GM19324 (cell line): ENCODE results near the gene ALDH3B2.
A peak's percentile ranks its signal among the peaks of the same experiment; 100 is the strongest.
"Not testable (repeated sequence)": the region's sequence is repeated elsewhere in the genome, so short reads cannot be mapped to it uniquely, and the experiment has no call there.

Experiments
- ATAC-seq: cut with Tn5 transposase; IDR thresholded peaks from one replicate; pipeline ENCODE4 v1.9.1; 2021; ENCODE audit warnings: mild to moderate bottlenecking, moderate library complexity; ENCODE audit not compliant: unreplicated experiment, low FRiP score

ALDH3B2 gene

DNA sequence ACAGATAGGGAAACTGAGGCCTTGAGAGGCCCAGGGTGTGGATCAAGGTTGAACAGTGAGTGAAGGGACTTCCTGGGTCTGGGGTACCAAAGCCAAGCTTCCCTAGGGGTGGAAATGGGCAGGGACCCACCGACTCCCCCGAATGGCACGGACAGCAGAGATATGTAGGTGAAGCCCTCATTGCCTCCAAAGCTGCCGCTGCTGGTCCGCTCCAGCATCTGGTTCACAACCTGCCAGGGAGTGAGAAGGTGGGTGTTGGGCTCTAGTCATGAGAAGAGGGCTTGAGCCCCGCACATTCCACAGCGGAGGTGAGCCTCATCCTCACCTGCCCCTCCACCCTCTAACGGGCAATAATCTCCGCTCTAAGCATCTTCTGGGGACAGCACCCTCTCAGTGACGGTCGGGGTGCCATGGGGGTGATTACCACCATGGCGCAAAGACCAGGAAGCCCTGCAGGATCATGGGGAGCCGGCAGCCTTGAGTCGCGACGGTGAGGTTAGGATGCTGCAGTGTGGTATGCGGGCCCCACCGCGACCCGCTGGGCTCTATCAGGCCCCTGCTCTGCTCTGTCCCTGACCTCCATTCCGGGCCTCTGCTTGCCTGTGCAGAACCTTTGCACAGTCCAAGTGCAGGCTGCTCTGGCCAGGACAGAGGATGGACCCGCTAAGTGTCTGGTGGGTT lies 10.8 kb downstream of the ALDH3B2 start:
- no peak for ATAC-seq

DNA sequence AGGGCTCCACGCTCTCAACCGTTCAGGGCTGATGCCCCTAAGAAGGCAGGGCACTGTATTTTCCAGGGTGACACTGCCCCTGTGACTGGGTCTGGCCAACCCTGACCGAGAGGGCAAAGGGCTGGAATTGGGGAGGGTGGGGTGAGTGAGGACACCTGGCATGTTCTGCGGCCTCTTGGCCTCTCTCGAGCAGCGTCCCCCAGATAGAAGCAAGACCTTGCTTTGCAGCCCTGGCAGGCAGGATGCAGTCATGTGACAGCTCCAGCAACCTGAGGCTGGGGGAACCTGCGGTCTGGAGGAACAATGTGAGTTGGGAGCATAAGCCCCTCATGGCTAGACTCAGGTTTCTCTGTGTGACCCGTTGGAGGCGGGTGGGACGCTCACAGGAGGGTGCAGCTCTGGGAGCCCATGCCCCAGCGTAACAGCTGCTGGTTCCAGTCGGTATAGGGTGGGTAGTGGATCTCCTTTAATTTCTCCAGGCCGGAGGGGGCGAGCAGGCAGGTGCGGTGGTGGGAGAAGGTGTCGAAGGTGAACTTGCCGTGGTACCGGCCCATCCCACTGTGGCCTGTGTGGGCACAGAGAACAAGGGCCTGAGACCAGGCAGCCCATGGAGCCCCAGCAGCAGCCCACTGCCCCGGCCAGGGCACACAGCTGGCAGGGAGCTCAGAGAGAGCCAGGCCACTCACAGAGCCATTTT lies 11.4 kb downstream of the ALDH3B2 start:
- ATAC-seq, result no peak

DNA sequence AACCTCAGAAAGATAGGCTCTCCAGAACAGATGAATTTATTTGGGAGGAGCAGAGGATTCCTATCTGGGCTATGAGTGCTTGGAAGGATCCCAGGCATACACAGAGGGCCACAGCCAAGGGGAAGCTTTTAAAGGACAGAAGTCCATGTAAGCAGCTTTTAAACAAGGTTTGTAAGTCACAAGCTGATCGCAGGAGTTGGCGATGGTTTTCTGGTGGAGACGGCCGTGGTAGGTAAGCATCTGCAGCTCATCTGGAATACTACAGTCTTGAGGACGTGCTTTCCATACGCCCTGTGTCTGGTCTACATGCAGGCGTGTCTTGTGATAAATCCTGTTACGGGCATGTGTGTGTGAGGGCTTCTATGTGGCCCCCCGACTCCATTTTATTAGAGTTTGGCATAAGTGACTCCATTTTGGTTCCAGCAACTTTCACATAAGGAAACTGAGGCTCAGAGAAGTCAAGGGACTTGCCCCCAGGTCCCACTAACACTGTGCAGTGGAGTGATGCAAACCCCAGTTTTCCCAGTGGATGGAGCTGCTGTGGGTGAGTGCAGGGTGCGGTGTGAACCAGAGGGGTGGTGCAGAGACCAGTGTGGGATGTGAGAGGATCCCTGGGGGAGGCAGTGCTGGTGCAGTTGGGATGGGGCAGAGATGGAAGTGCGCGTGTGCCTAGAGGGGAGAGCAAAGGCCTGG lies 12.1 kb downstream of the ALDH3B2 start:
- no peak for ATAC-seq

DNA sequence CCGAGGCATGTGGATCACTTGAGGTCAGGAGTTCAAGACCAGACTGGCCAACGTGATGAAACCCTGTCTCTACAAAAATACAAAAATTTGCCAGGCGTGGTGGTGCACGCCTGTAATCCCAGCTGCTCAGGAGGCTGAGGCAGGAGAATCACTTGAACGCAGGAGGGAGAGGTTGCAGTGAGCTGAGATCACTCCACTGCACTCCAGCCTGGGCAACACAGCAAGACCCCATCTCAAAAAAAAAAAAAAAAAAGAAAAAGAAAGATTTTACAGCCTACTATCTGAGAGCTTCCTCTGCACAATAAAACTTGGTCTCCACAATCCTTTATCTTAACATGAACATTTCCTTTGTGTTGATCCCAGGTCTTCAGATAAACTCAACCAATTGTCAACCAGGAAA lies 13.7 kb downstream of the ALDH3B2 start:
- not testable (repeated sequence) for ATAC-seq

DNA sequence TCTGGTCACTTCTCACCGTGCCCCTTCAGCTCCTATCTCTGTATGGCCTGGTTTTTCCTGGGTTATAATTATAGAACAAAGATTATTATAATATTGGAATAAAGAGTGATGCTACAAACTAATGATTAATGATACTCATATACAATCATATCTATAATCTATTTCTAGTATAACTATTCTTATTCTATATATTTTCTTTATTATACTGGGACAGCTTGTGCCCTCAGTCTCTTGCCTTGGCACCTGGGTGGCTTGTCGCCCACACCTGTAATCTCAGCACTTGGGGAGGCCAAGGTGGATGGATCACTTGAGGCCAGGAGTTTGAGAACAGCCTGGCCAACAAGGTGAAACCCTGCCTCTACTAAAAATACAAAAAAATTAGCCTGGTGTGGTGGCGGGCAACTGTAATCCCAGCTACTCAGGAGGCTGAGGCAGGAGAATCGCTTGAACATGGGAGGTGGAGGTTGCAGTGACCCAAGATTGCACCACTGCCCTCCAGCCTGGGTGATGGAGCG lies 14.7 kb downstream of the ALDH3B2 start:
- ATAC-seq, result not testable (repeated sequence)

DNA sequence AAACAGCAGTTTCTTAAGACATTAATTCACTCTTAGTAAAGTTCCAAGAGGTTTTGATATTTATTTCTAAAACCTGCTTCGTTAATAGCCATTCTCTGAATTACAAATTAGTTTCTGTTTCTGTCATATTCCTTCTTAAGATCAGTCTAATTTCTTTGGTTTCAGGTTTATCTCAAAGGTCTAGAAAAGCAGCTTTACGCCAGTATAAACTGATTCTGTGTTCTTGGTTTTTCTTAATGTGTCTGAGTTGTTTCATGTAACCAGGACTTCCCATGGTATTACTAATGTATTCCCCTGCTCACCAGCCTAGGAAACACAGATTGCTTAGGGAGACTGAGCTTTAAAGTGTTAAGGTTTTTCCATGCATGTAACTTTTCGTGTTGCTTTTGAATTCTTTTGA lies 17.1 kb downstream of the ALDH3B2 start:
- no peak for ATAC-seq

DNA sequence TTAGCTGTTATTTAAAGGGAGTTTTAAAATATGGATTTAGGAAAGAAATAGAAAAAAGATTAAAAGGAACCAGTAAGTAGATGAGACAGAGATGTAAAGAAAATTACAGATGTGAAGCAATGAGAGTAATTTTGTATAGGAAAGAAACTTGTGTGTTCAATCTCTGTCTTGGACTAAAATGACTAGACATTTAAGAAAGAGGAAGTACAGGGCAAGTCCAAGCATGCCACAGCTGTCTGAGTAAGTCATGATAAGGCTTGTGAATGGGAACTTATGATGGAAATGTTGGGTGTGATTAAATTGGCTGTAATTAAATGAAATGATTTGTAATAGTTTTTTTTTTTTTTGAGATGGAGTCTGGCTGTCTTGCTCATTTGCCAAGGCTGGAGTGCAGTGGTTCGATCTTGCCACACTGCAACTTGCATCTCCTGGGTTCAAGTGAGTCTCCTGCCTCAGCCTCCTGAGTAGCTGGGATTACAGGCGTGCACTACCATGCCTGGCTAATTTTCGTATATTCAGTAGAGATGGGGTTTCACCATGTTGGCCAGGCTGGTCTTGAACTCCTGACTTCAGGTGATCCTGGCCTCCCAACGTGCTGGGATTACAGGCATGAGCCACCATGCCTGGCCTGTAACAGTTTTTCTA lies 18.0 kb downstream of the ALDH3B2 start:
- no peak for ATAC-seq

DNA sequence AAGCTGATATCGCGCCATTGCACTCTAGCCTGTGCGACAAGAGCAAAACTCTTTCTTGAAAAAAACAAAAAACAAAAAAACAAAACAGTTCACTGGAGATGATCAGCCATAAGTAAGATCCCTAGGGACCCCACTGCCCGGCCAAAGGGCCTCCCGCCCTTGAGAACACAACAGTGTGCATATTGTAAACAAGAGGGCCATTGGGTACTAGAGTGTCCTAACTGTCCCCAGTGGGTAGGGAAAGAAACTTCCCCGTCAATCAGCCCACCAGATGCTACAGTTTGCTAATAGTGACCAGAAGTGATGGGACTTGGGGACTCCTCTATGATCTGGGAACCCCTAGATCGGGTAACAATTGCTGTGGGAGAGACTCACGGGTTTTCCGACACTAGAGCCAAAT lies 20.2 kb downstream of the ALDH3B2 start:
- ATAC-seq, result no peak

DNA sequence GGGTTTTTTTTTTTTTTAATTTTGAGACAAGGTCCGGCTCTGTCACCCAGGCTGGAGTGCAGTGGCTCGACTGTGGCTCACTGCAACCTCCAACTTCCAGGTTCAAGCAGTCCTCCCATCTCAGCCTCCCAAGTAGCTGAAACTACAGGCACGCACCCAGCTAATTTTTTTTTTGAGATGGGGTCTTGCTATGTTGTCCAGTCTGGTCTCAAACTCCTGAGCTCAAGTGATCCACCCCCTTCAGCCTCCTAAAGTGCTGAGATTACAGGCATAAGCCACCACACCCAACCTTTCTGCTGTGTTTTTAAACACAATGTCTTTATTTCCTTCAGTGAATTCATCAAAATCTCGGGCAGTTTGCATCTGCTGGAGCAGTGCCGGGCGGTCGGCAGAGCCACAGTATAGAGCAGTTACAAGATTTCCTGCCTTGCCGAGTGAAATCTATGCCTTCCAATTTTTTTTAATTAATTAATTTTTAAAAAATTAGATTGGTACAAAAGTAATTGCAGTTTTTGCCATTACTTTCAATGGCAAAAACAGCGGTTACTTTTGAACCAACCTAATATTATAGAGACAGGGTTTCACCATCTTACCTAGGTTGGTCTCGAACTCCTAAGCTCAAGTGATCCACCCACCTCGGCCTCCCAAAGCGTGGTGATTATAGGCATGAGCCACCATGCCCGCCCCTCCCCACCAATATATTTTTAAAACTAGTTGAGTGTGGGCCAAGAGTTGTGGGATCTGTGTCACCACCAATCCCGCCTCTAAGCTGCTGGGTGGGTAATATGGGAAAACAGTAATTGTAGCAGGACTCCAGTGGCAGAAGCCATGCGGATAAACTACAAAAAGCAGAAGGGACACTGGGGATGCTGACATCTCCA lies 21.2 kb downstream of the ALDH3B2 start:
- ATAC-seq, result no peak

DNA sequence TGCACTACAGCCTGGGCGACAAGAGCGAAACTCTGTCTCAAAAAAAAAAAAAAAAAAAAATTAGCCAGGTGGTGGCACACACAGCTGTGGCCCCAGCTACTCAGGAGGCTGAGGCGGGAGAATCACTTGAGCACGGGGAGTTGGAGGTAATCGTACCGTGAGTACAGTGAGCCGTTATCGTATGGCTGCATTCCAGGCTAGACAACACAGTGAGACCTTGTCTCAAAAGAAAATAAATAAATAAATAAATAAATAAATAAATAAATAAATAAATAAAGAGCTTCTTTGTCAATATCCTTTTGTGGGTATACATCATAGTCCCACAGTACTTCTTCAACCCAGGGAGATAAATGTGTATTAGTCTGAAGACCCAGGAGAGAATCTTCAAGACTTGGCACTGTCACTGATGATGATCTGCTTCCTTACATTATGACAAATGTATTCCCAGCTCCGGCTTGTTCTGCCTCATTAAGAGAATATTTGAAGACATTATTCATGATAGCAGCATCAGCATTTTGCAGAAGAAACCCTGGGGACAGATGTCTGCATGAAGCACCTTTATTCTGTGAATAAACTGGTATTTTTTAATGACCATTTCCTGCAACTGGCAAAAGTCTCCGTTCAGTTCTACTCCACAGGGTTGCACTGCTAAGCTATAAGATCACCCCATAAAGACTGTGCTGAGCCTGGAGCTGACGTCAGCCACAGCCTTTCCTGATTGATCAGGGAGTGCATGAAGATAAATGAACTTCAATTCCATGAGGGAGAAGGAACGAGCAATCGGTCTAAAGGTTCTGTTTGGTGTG lies 22.2 kb downstream of the ALDH3B2 start:
- ATAC-seq, result no peak

DNA sequence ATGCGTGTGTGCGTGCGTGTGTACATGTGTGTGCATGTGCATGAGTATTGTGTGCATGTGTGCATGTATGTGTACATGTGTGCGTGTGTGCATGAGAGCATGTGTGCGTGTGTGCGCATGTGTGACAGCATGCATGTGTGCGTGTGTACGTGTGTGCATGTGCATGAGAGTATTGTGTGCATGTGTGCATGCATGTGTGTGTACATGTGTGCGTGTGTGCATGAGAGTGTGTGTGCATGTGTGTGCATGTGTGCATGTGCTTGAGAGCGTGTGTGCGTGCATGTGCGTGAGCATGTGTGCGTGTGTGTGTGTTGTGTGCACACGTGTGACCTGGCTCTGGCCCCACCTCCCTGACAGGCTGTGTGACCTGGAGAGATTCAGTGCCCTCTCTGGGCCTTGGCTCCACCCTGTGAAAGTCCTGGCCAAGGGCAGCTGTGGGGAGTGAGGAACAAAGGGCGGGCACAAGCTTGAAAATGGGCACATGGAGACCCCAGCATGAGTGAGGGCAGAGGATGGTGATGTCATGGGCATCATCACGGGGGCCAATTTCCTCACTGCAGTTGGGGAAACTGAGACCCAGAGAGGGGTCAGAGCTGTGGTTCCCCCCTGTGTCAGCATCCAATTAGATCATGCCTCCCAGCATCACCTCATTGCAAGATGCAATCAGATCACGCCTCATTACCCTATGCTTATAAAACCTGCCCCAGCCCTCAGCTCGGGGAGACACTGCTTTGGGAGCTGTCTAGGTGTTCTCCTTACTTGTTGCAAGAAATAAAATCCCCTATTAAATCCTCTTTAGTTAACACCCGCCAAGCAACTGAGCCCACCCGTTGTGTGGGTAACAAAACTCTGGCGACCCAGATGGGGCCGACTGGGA lies 24.6 kb downstream of the ALDH3B2 start:
- no peak for ATAC-seq

DNA sequence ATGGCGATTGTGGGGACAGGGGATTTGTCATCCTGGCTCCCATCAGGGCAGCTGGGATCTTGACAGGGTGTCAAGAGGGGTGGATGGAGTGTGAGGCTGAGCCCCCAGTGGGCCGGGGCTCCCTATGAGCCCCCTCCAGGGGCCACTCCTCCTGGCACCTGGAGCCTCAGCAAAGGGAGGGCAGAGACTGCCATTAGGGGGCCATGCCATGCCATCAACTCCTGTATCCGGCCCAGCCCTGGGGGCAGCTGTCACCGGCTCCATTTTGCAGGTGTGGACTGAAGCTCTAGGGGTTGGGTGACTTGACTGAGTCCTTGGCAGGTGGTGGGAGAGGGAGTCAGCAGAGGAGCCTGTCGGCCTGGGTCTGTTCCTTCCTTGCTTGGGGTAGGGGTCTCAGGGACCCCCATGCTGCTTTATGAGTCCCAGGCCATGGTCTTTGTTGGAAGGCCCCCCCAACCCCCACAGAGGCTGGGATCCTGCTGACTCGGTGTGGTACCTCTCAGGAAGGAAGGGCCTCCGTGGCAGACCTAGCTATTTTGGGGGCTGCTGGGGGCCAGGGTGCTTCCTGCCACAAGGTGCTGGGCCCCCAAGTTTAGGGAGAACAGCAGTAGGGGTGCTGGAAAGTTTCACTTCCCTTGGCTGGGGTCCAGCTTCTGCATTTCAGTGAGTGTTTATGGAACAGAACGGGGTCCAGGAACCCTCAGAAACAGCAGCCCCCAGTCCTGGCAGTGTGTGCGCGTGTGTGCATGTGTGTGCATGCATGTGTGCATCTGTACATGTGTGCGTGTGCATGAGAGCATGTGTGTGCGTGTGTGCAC lies 25.4 kb downstream of the ALDH3B2 start:
- ATAC-seq, result no peak

DNA sequence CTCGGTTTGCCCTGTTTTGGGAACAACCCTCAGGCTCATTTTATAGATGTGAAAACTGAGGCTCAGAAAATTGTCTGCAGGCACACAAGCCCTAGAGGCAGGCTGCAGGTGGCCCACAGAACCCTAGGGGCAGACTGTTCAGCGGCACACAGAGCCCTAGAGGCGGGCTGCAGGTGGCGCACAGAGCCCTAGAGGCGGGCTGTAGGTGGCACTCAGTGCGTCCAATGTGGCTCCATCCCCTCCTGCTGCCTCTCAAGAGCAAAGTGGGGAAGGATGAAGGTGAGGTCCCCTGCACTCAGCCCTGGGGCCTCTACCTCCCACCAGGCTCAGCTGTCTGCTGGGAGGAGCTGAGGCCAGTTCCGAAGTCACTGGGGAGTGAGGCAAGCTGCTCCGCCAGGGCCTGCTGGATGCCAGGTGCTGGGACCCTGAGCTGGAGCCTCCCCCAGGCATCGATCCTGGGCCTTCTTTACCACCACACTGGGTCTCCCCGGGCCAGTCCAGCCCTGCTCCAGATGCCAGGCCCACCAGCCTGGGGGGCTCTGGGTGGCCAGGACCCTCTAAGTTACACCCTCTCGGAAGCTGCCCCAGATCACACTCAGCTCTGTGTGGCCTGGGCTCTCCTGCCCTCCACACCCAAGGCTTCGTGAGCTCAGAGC lies 26.2 kb downstream of the ALDH3B2 start:
- ATAC-seq, result peak; percentile 43

DNA sequence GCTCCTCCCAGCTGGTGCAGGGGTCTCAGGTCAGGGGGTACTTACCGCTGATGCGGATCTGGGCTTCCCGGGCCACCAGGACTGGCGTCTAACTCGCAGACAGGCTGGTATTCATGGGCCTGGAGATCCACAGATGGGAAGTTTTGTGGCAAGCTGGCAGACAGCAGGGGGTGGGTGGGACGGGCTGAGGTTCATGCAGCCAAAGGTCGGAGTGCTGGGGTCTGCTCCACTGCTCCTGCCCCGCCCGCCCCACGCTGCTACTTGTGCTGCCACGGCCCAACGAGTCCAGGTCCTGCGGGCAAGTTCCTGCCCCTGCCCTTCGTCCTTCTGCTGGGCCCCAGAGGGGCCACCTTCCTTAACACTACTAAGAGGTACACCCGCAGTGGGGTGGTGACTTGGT lies 27.0 kb downstream of the ALDH3B2 start:
- ATAC-seq, result no peak

DNA sequence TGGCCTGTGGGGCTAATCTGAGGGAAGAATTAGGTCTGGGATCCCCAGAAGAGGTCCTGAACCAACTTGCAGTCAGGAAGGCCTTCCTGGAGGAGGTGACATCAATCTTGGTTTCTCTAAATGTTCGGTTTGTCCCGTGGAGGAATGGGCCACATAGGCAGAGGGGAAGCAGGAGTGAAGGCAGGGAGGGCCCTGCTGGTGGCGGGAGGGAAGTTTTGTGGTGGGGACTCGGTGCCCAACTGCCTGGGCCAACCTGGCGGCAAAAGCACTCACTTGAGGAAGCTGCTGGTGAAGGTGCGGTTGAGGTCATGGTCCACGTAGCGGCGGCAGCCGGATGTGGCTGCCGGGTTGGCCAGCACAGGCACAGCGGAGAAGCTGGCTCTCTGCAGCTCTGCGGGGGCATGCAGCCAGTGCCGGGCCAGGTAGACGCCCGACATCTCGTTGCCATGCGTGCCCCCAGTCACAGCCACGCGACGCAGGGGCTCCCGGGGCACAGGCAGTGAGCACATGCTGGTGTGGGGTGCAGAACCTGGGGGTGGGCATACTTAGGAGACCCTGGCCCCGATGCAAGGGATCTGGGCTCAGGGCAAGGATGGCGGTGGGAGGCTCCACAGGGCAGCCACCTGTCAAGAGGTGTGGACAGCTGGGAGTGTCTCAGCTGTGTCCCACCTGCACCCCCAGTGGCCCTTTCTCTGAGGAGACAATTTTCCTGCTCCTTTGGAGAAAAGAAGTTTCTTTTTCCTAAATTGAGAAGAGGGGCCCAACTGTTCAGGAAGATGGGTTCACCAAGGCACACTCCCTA lies 27.7 kb downstream of the ALDH3B2 start:
- no peak for ATAC-seq
